Stimulated activated naive CD8-positive, alpha-beta T cell treated with anti-CD3 and anti-CD28 coated beads, Interleukin-15, Interleukin-2, amounts not matched to agents 100 U/mL and 50 U/mL, for 24 hours (primary cell): ENCODE measurements around the gene FOXB1.
A peak's percentile ranks its signal among the peaks of the same experiment; 100 is the strongest.

Source experiments
- ATAC-seq: fragments of 150-1000 bp; cut with Tn5 transposase; one replicate; pipeline ENCODE4 v1.10.0; 2021
- DNase-seq: peaks from one replicate; pipeline ENCODE4 v3.0.0; 2021

The FOXB1 gene

GRCh38 chr15:59998950-59999611 lies 5.0 kb upstream of the FOXB1 start:
- no peak for DNase-seq
- ATAC-seq: no peak

DNA sequence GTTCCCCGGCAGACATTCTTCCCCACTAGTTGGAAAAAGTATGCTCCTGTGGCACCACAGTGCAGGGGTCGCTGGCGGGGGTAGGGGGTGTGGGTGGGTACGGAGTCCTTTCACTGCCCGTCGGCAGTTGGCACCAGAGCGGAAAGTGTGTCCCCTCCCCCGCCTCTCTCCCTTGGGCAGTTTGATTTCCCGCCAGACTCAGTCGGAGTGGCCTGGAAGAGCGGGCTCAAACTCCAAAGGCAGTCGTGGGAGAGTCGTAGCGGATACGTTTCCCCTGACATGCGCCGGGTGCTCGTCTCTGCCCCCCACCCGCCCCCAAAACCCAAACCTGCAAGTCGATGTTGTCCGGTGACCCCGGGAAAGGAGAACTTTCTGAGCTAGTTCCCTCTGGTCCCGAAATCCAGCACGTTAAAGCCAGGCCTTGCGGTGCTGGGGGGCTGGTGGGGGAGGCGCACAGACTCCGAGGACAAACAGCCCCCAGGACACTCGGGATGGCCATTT lies 4.4 kb upstream of the FOXB1 start:
- DNase-seq: no peak
- ATAC-seq: no peak

- ATAC-seq (no peak), DNase-seq (no peak)
These were observed 3.8 kb upstream of the FOXB1 start for GRCh38 chr15:60000113-60000823.

- DNase-seq (no peak), ATAC-seq (no peak)
These were observed 3.1 kb upstream of the FOXB1 start for GRCh38 chr15:60000824-60001609.

- ATAC-seq: no peak
- no peak for DNase-seq
These were observed 2.2 kb upstream of the FOXB1 start for GRCh38 chr15:60001610-60002527.

DNA sequence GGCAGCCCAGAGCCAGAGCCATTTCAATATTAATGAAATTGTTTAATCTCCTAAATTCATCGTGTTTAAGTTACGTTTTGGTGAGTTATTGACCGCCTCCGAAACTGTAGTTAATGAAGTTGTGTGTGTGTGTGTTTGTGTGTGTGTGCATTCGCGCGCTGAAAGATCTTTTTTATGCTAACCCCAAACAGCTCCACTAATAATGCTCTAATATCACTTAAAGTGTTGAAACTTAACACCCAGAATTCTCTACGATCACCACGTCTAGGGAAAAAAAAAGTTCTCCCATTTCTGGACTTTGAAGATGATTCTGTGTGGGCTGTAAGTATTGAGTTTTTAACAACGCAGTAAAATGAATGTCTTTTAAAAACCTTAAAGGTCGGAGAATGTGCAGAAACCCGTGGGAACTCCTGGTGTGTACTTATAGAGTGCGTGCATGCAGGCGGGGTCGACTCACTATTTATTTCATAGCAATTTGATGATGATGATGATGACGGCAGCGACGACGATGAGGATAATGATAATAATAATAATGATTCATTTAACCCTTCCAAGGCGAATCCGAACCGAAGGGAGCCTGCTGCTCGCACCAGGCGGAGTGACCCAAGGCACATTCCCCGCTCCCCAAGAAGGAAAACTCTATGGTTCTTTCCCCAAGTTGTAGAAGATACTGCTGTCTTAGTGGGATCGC lies 1.4 kb upstream of the FOXB1 start:
- ATAC-seq: no peak
- DNase-seq: no peak

DNA sequence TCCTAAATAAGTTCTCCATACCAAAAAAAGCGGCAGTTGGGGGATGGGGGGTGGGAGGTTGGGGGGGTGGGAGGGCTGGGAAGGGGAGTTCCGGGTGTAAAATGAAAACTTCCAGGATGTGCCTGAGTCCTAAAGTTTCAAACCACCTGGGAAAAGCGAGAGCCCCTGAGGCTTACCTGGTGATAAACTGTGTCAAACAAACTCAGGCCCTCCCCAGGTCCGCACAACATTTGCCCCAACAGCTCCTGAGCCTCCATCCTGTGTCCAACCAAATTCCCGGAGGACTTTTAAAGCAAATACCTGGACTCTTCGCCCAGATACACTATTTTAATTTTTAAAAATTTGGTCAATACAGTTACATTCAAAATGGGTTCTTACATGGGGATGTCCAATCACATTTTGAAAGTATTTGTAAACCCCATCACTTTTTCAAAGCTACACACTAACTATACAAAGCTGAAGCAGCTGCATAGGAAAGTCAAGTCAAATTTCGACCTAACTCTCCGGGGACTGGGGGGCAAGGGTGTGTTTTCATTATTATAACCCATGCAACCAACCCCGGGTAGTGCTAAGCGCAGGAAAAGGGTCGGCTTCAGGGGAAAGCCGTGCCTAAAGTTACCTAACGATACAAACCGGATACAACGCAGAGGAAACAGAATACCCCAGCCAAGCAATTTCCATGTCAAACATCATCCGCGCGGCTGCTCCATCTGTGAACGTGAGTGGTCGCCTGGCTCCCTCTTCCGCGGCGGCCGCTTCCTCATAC lies 685 bp upstream of the FOXB1 start:
- ATAC-seq (no peak), DNase-seq (no peak)

- ATAC-seq (no peak), DNase-seq (no peak)
These were observed 788 bp downstream of the FOXB1 start for GRCh38 chr15:60004846-60005351.

DNA sequence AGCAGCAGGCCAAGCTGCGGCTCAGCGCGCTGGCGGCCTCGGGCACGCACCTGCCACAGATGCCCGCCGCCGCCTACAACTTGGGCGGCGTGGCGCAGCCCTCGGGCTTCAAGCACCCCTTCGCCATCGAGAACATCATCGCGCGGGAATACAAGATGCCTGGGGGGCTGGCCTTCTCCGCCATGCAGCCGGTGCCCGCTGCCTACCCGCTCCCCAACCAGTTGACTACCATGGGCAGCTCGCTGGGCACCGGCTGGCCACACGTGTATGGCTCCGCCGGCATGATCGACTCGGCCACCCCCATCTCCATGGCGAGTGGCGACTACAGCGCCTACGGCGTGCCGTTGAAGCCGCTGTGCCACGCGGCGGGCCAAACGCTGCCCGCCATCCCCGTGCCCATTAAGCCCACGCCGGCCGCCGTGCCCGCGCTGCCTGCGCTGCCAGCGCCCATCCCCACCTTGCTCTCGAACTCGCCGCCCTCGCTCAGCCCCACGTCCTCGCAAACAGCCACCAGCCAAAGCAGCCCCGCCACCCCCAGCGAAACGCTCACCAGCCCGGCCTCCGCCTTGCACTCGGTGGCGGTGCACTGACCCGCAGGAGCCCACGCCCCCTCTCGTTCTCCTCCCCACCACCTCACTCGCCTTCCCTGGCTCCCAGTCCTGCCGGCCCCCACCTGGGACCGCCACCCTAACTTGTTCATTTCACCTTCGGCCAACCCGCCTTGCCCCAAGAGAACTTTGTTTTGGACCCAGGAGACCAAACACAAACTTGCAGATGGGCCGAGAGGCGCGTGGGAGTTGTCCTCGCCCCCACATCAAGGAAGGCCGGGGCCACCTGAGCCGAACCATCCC lies 1.5 kb downstream of the FOXB1 start:
- DNase-seq: no peak
- ATAC-seq: no peak

GRCh38 chr15:60006203-60006862 lies 2.2 kb downstream of the FOXB1 start:
- peak; percentile 64 for DNase-seq
- ATAC-seq: peak; percentile 74

DNA sequence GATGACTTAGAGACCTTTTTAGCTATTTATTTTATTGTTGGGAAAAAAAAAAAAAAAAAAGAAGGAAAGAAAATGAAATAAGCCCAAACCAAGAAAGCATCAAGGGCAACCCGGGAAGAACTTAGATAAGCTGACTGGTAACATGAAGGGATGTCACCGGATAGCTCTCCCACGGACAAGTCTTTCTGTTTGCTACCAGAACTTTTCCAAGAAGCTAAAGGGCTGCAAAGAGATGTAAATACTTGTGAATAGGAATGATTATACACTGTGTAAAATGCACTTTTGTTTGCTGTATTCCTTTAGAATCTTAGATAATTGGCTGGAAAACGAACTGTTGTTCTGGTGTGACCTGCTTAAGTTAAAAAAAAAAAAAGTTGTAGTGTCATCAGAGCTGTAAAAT lies 2.8 kb downstream of the FOXB1 start:
- ATAC-seq: no peak

GRCh38 chr15:60009124-60009960 lies 5.2 kb downstream of the FOXB1 start:
- DNase-seq (no peak), ATAC-seq (no peak)

More for the DNA sequence above, 2.8 kb downstream of the FOXB1 start:
- DNase-seq: no peak

GRCh38 chr15:60009980-60010732 lies 6.0 kb downstream of the FOXB1 start:
- no peak for ATAC-seq
- no peak for DNase-seq

DNA sequence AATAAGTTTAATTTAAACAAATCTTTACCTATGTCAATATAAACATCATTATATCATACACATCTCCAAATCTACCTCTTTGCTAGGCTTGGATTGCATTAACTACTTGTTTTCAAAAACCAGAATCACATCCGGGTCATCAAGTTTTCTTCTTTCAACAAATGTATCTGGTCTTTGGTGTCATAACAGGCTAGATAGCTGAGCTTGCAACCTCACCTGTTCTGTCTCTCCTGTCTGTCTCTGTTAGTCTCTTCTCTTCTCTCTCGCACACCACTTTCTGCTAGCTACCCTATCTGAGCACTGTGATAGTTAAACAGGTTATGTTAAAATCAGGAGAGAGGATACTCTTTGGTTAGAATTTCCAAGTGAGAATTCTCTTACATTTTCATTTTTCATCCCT lies 6.7 kb downstream of the FOXB1 start:
- ATAC-seq (no peak), DNase-seq (no peak)

DNA sequence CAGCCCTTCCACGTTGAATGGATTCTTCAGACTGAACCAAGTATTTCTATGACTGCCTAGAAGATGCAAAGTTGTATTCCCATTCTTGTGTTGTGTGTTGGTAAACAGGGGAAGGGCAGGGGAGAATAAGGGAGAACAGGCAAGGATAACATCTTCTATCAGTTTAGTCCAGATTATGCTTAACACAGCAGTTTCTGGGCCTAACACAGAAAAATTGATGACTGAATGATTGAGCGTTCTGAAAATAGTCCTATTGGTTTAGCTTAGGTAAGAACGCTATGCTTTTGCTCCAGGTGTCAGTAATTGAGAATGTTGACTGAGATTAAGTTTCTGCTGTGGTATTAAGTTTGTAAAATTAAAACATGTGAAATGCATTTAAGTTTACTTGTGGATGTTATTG lies 8.6 kb downstream of the FOXB1 start:
- no peak for DNase-seq
- ATAC-seq: no peak

DNA sequence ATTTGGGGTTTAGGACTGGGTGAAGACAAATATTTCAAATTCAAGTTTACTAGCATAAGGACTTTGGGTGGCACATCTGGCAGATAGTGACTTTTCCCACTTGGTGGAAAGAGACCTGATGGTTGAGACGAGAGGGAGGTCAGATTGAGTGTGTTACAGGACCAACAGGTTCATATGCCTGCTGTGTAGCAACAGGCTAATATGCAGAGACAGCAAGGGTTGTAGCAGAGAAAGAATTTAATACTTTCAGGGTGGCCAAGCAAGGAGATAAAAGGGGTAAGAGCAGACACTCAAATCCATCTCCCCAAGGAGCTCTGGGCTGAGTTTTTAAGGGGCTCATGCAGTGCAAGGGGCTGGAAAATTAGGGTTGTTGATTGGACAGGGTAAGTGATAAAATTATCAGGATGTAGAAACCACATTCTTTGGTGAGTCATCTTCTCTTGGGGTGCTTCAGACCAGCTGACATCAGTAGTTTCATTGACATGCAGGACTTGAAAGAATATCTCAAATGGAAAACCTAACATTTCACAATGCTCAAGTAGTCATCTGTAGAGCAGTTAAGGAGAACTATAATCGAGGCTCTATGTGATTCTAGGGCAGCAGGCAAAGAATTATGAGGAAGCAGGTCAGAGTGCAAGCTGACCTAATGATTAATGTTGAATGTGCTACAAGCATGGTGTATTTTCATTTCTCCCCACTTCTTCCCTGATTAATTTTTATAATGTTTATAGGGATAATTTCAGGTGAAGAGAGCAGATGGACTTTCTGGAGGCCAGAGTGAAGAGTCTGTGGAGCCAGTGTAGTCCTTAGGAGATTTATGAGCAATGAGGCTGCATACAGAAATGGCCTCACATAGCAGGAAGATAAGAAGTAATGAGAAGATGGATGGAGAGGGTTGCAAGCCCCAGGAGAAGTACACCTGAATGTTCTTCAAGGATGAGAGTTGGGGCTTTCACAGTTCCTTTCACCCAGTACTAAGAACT lies 13.7 kb downstream of the FOXB1 start:
- no peak for DNase-seq
- ATAC-seq: peak; percentile 96
